Activated CD4-positive, alpha-beta T cell treated with anti-CD3 and anti-CD28 coated beads, Interleukin-2, amount 50 U/mL, for 16 hours (primary cell): Measurements from ENCODE around the gene LGALS4.
"Not testable (repeated sequence)": the region's sequence is repeated elsewhere in the genome, so short reads cannot be mapped to it uniquely, and the experiment has no call there.

Experiments used
- DNase-seq: peaks from one replicate; pipeline ENCODE4 v3.0.0-alpha.2; 2020

The LGALS4 gene

GRCh38 chr19:38770228-38770948 lies 42.4 kb downstream of the LGALS4 start:
- DNase-seq: not testable (repeated sequence)

GRCh38 chr19:38769635-38770211 lies 43.0 kb downstream of the LGALS4 start:
- DNase-seq: peak; percentile 90

GRCh38 chr19:38766276-38767047 lies 46.3 kb downstream of the LGALS4 start:
- no peak for DNase-seq

GRCh38 chr19:38765214-38765613 lies 47.5 kb downstream of the LGALS4 start:
- DNase-seq: no peak

DNA sequence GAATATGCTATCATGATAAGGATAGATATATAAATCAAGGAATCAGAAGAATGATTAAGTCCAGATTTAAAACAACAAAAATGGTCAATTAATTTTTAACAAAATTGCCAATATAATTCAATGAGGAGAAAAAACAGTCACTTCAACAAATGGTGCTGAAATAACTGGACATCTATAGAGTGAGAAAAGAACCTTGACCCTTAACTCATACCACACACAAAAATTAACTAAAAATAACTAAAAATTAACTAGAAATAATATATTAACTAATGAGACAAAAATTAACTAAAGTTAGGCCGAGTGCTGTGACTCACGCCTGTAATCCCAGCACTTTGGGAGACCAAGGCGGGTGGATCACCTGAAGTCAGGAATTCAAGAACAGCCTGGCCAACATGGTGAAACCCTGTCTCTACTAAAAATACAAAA lies 48.9 kb downstream of the LGALS4 start:
- no peak for DNase-seq

- not testable (repeated sequence) for DNase-seq
These were observed 50.8 kb downstream of the LGALS4 start for GRCh38 chr19:38761884-38762389.

DNA sequence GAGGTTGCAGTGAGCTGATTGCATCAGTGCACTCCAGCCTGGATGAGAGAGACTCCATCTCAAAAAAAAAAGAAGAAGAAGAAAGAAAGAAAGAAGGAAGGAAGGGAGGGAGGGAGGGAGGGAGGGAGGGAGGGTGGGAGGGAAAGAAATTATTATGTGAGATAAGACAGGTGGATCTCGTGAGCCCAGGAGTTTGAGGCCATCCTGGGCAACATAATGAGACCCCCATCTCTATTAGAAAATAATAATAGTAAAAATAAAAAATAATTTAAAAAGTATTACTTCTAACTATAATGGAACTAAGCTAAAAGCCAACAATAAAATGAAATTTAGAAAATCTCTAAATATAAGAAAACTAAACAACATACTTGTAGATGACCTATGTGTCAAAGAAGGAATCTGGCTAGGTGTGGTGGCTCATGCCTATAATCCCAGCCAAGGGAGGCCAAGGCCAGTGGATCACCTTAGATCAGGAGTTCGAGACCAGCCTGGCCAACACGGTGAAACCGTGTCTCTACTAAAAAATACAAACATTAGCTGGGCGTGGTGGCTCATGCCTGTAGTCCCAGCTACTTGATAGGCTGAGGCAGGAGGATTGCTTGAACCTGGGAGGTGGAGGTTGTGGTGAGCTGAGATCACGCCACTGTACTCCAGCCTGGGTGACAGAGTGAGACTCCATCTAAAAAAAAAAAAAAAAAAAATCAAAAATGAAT lies 51.8 kb downstream of the LGALS4 start:
- not testable (repeated sequence) for DNase-seq

- no peak for DNase-seq
These were observed 53.1 kb downstream of the LGALS4 start for GRCh38 chr19:38759590-38760003.

GRCh38 chr19:38754196-38754595 lies 58.5 kb downstream of the LGALS4 start:
- DNase-seq: not testable (repeated sequence)

GRCh38 chr19:38753783-38754182 lies 59.0 kb downstream of the LGALS4 start:
- not testable (repeated sequence) for DNase-seq
